GM19468 (cell line): ENCODE data around the gene GET3.
A peak's percentile ranks its signal among the peaks of the same experiment; 100 is the strongest.
"Not testable (repeated sequence)": the region's sequence is repeated elsewhere in the genome, so short reads cannot be mapped to it uniquely, and the experiment has no call there.

Experiments used
- ATAC-seq: cut with Tn5 transposase; IDR thresholded peaks from one replicate; pipeline ENCODE4 v1.9.1; 2021; ENCODE audit warnings: mild to moderate bottlenecking, moderate library complexity, moderate number of reproducible peaks; ENCODE audit not compliant: unreplicated experiment; ENCODE audit errors: extremely low read depth

The GET3 gene

DNA sequence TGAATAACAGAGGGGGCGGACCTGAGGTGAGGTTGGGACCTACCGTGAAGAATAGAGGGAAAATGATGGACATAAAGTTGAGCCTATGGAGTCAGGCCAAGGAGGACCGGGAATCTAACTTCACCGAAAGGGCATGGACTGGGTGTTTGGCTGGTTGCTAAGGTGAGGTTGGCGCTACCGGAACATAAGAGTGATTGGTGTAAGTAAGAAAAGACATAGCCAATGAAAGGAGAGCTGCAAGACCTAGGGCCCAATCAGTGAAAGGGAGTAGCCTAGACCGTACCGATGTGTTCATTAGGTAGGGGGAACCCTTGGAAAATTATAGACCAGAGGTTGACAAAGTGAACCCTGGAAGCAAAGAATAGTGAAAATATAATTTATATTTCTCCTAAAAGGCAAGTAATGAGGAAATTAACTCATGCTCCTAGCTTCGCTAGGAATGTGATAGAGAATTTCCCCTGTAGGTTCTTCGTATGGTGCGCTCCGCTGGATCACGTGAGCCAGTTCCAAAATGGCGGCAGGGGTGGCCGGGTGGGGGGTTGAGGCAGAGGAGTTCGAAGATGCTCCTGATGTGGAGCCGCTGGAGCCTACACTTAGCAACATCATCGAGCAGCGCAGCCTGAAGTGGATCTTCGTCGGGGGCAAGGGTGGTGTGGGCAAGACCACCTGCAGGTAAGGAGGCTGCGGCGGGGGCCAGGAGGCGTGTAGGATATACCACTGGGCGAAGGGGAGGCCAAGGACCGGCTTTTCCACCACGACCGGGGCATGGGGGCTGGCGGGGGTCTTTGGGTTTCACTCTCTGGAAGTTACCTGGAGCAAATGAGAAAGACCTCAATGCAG is at the start of gene GET3:
Gene GET3, plus strand, starts transcription at position 503 of the 840 bp plus-strand sequence. Its CDS starts 9 bp downstream, at position 512.
- peak; percentile 53 for ATAC-seq

GRCh38 chr19:12689012-12689411 is 48.3 kb upstream of the GET3 start:
- ATAC-seq = no peak

- no peak for ATAC-seq
Observed at GRCh38 chr19:12689581-12690216, 47.6 kb upstream of the GET3 start.

GRCh38 chr19:12692960-12693359 is 44.3 kb upstream of the GET3 start:
- no peak for ATAC-seq

GRCh38 chr19:12694641-12695040 is 42.7 kb upstream of the GET3 start:
- no peak for ATAC-seq

DNA sequence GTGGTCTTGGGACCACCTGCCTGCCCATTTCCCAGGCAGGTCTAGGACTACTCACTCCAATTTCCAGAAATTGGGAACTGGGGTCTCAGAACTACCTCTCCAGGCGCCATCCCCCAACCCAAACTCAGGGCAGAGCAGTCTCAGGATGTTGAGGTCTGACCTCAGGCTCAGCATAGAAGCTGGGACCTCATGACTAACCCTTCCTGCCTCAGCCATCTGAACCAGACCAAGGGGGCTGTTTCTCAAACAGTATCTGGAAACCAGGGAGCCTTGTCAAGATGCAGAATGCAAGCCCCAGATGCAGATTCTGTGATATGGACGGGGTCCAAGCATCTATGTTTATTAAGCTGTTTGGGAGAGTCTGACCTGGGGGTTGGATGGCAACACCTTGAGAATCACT is 42.2 kb upstream of the GET3 start:
- ATAC-seq = no peak

- no peak for ATAC-seq
Observed at GRCh38 chr19:12695514-12695913, 41.8 kb upstream of the GET3 start.

DNA sequence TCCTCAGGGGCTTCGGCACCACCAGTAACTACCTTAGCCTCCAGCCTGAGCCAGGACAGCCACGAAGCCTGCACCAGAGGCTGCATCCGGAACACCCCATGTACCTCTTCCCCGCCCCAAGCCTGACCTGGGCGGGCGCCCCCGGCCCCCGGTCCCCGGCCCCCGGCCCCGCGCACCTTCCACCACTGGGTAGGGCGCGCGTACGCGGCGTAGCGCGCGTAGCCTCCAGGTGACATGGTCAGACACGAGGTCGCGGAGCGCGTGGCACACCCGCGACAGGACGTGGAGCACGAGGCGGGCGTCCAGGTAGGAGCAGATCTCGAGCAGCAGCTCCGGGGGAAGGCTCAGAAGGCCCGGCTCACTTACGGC is 41.3 kb upstream of the GET3 start:
- ATAC-seq = peak; percentile 4

DNA sequence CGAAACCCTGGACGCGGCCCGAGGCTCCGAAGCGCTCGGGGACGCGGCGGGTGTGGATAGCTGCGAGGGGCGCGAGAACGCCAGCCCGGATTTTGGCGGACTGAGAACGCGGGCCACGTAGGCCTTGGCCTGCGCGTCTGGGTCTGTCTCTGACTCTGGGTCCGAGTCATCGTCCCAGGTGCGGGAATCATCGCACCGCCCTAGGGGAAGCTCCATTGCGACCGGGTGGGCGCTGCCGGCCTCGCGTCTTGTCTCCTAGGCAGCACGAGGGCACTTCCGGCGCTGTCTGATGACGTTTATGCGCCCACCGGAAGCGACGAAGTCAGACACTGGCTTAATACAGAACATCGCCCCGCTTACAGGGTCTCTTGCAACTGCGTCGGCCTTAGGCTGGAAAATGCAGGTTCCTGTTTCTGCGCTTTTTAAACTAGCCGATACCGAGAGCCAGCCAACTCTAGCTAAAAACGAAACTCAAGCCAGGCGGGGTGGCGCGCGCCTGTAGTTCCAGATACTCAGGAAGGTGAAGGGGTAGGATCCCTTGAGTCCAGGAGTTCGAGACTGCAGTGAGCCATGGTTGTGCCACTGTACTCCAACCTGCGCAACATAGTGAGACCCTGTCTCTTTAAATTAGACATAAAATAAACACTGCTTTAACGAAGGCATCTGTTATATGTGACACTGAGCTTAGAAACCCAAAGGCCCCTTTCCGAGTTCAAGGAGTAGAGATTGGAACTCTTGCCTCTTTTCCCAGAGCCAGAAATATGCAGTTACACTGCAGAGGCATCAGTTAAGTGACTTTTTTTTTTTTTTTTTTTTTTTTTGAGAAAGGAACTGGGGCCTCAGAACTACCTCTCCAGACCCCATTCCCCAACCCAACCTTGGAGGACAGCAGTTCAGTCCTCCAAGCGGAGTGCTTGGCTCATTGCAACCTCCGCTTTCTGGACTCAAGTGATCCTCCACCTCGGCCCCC is 40.6 kb upstream of the GET3 start, which contains the start of gene FBXW9:
Gene FBXW9, minus strand, starts transcription at position 266 of the 970 bp plus-strand sequence. Its CDS starts 50 bp downstream, at position 216.
- ATAC-seq = peak; percentile 18

- not testable (repeated sequence) for ATAC-seq
Observed at GRCh38 chr19:12697425-12697824, 39.9 kb upstream of the GET3 start.

DNA sequence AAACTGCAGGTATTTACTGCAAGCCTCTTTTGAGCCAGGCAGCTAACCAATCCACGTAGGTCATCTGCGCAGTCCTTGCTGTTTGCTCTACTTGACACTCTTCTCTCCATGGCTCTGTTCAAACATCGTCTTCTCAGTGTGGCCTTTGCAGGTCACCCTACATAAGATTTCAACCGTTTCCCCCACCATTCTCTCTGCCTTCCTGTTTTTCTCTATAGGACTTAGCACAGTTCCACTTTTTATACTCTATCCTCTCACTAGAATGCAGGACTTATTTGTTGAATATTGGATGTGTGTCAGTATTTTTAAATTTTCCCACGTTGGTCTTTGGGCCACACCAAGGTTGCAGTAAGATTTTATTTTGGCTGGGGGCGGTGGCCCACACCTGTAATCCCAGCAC is 39.2 kb upstream of the GET3 start:
- ATAC-seq = no peak

GRCh38 chr19:12701596-12702282 is 35.6 kb upstream of the GET3 start:
- ATAC-seq = no peak

DNA sequence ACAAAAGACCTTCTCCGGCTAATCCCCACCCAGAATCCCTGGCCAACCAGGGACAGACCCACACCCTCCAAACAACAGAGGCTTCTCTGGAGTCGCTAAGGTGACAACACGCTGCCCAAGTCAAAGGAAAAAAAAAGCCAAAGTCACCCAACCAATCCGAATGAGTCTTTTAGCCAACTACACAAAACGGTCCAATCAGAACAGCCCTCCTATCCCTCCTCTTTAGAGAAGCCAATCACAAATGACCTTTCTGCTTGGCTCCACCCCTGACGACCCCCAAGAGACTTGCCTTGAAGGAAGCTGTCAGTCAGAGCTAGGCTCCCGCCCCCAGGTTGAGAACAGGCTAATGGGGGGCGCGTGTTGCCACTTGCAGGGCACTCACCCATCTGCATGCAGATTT is 34.3 kb upstream of the GET3 start:
- no peak for ATAC-seq

DNA sequence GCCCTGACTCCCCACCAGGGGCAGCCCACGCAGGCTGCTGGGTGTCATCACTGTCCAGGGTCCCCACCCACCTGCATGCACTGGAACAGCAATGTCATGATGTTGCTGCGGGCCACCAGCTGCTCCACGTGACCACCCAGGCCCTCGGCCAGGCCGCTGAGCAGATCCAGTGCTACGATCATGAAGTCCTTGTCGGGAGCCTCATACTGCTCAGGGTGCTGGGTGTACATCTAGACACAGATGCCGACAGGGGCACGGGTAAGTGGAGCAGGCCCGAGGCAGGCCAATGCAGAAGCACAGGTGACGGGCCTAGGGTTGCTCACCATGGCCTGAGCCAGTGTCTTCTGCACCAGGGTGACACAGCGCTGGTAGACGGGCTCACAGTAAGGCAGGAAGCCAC is 32.1 kb upstream of the GET3 start:
- no peak for ATAC-seq

- ATAC-seq = no peak
Observed at GRCh38 chr19:12705654-12706331, 31.5 kb upstream of the GET3 start.

GRCh38 chr19:12706332-12706718 is 31.0 kb upstream of the GET3 start:
- ATAC-seq = no peak

GRCh38 chr19:12708641-12709040 is 28.7 kb upstream of the GET3 start:
- ATAC-seq = no peak

DNA sequence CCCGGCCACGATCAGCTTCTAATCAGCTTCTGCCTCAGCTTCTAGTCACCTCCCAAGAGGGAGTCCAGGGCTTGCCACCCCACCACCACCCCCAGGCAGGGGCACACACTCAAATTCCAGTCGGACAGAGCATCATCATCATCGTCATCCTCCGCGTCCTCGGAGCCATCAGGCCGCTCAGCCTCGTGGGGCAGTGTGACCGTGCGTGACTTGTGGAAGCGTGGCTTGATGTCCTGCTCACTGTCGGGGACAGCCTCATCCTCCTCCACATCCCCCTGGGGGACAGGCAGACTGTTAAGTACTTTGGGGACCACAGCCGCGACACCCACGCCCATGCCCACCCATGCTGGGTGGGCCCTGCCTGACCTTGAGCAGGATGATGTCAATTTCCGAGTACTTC is 26.1 kb upstream of the GET3 start:
- no peak for ATAC-seq

- not testable (repeated sequence) for ATAC-seq
Observed at GRCh38 chr19:12712077-12712476, 25.2 kb upstream of the GET3 start.
